Gastrocnemius medialis (tissue), 4 donors: ENCODE results near the gene GRID1. TPM values are rescaled to one million over a fixed set of nuclear protein-coding genes. Genes with fewer than 3 reads are reported as not detected.

Source experiments
- ATAC-seq, 2 donors: fragments of 150-250 bp; one replicate each; pipeline ENCODE4 v1.9.1; 2016
- DNase-seq, 2 donors: peaks; one replicate each; pipeline ENCODE4 v3.0.0-alpha.2; 2019
- H3K27ac ChIP-seq, 4 donors: fragments of 200-600 bp; sonication (generic); 1 replicate in 1 of 4; 2 replicates in 3 of 4; pipeline ENCODE4 v1.5.1; 2016 to 2018; ENCODE audit warnings: mild to moderate bottlenecking in 2 of 4, moderate library complexity in 1 of 4
- H3K27me3 ChIP-seq, 3 donors: fragments of 200-600 bp; sonication (generic) in 2 of 3; 1 replicate in 1 of 3; 2 replicates in 2 of 3; pipeline versions ENCODE4 v1.5.1 to v1.6.0; 2016 to 2019; ENCODE audit warnings: mild to moderate bottlenecking in 1 of 3, moderate library complexity in 1 of 3
- H3K36me3 ChIP-seq, 2 donors: fragments of 200-600 bp; sonication (generic) in 1 of 2; one replicate each; pipeline ENCODE4 v1.5.1; 2017 to 2018
- H3K4me1 ChIP-seq, 2 donors: fragments of 200-600 bp; sonication (generic) in 1 of 2; one replicate each; pipeline ENCODE4 v1.5.1; 2016 to 2017; ENCODE audit warnings: mild to moderate bottlenecking in 2 of 2
- H3K4me3 ChIP-seq, 4 donors: fragments of 200-600 bp; sonication (generic) in 3 of 4; 1 replicate in 1 of 4; 2 replicates in 3 of 4; pipeline ENCODE4 v1.5.1; 2016 to 2019; ENCODE audit warnings: mild to moderate bottlenecking in 2 of 4
- H3K9me3 ChIP-seq, 3 donors: fragments of 200-600 bp; sonication (generic) in 2 of 3; 1 replicate in 1 of 3; 2 replicates in 2 of 3; pipeline ENCODE4 v1.5.1; 2016 to 2019
- CTCF ChIP-seq, 5 experiments: fragments of 450-650 bp in 3 of 5; fragments of 200-600 bp in 2 of 5; sonication (generic) in 2 of 5; IDR thresholded peaks in 4 of 5; conservative IDR thresholded peaks in 1 of 5; 1 replicate in 4 of 5; 2 replicates in 1 of 5; pipeline ENCODE4 v1.5.1; 2016 to 2019; ENCODE audit warnings: antibody characterized with exemption in 5 of 5, mild to moderate bottlenecking in 3 of 5, moderate library complexity in 3 of 5
- POLR2A ChIP-seq, 2 donors: fragments of 450-650 bp; IDR thresholded peaks; one replicate each; pipeline ENCODE4 v1.6.1; 2017; ENCODE audit warnings: antibody characterized with exemption in 2 of 2, mild to moderate bottlenecking in 2 of 2, moderate library complexity in 2 of 2
- in situ Hi-C, 4 donors: fragments of 200-750 bp; cut with MboI; loops; one replicate each; pipeline versions ENCODE4 v1.15.0 to v1.8.0; 2017; ENCODE audit warnings: low sequenced_read_pairs in 4 of 4
- intact Hi-C: fragments of 100-400 bp; cut with DNase I; formaldehyde crosslinking; loops from one replicate; pipeline ENCODE4 v1.15.1; 2023; ENCODE audit warnings: low total_unique reads
- total RNA-seq, 4 donors: library from RNA; depleted of rRNA; stranded (reverse); fragments of >200 nt; gene quantifications; one replicate each; pipeline versions ENCODE4 v1.1.0 to v1.2.3, GENCODE V29; 2016

GRID1 gene
- total RNA-seq, 4 donors from 2014 or later = 0.17 to 1.4 (median 0.79) TPM

- peaks cover 10% of the 10 kb centered on the region in 2 donors for H3K4me1 ChIP-seq
- DNase-seq (no peak), ATAC-seq (no peak)
- H3K27me3 ChIP-seq = no peaks in the 10 kb centered on the region
- no peaks in the 10 kb centered on the region for H3K9me3 ChIP-seq
- H3K4me3 ChIP-seq = no peak overlapping the region
- intact Hi-C loops (loop anchor here (5.0 kb wide), 1 partner anchor 36 kb away; no protein-coding TSS in a partner anchor), in situ Hi-C loops (no loop called here)
- TF ChIP-seq CTCF (IDR thresholded peaks at IDR 0.05 in 4 of 5, conservative IDR thresholded peaks at IDR 0.05 in 1 of 5) = no peak
- no peak for TF ChIP-seq POLR2A (IDR thresholded peaks at IDR 0.05)
- H3K36me3 ChIP-seq = no peaks in the 10 kb centered on the region
- no peak overlapping the region for H3K27ac ChIP-seq
These were observed 328.2 kb downstream of the GRID1 start for GRCh38 chr10:86038371-86038770.

- Histone ChIP-seq H3K9me3 (no peaks in the 10 kb centered on the region), H3K27ac (no peak overlapping the region), H3K4me1 (peaks cover 10% of the 10 kb centered on the region in 2 donors), H3K4me3 (no peak overlapping the region), H3K27me3 (no peaks in the 10 kb centered on the region), H3K36me3 (no peaks in the 10 kb centered on the region)
- DNase-seq = no peak
- intact Hi-C loops (loop anchor here (5.0 kb wide), 1 partner anchor 35 kb away; no protein-coding TSS in a partner anchor), in situ Hi-C loops (no loop called here)
- ATAC-seq = no peak
- TF ChIP-seq POLR2A (IDR thresholded peaks at IDR 0.05) (no peak), CTCF (IDR thresholded peaks at IDR 0.05 in 4 of 5, conservative IDR thresholded peaks at IDR 0.05 in 1 of 5) (no peak)
These were observed 329.5 kb downstream of the GRID1 start for GRCh38 chr10:86037096-86037495.

GRCh38 chr10:86036544-86036831 lies 330.1 kb downstream of the GRID1 start:
- TF ChIP-seq POLR2A (IDR thresholded peaks at IDR 0.05) (no peak), CTCF (IDR thresholded peaks at IDR 0.05 in 4 of 5, conservative IDR thresholded peaks at IDR 0.05 in 1 of 5) (no peak)
- Histone ChIP-seq H3K4me1 (peaks cover 10% of the 10 kb centered on the region in 2 donors), H3K27ac (no peak overlapping the region), H3K27me3 (no peaks in the 10 kb centered on the region), H3K4me3 (no peak overlapping the region), H3K9me3 (no peaks in the 10 kb centered on the region), H3K36me3 (no peaks in the 10 kb centered on the region)
- ATAC-seq = no peak
- intact Hi-C loops = loop anchor here (5.0 kb wide), 1 partner anchor 34 kb away; no protein-coding TSS in a partner anchor
- no peak for DNase-seq
- in situ Hi-C loops = no loop called here

GRCh38 chr10:86035791-86036543 lies 330.6 kb downstream of the GRID1 start:
- TF ChIP-seq POLR2A (IDR thresholded peaks at IDR 0.05) (no peak), CTCF (IDR thresholded peaks at IDR 0.05 in 4 of 5, conservative IDR thresholded peaks at IDR 0.05 in 1 of 5) (no peak)
- H3K27ac ChIP-seq = no peak overlapping the region
- no peaks in the 10 kb centered on the region for H3K9me3 ChIP-seq
- no peak overlapping the region for H3K4me3 ChIP-seq
- intact Hi-C loops (loop anchor here (5.0 kb wide), 1 partner anchor 34 kb away; no protein-coding TSS in a partner anchor), in situ Hi-C loops (no loop called here)
- H3K4me1 ChIP-seq = peaks cover 10% of the 10 kb centered on the region in 2 donors
- H3K36me3 ChIP-seq = no peaks in the 10 kb centered on the region
- no peaks in the 10 kb centered on the region for H3K27me3 ChIP-seq
- DNase-seq (peak; percentile 20 to 22), ATAC-seq (peak; percentile 41 to 75)
